AG08396 (cell line): ENCODE measurements around the gene TCL1B.
"Not testable (repeated sequence)": the region's sequence is repeated elsewhere in the genome, so short reads cannot be mapped to it uniquely, and the experiment has no call there.

ENCODE experiments used
- DNase-seq: peaks from one replicate; pipeline ENCODE4 v3.0.0; 2012; ENCODE audit warnings: low spot score, mixed read lengths

TCL1B gene

DNA sequence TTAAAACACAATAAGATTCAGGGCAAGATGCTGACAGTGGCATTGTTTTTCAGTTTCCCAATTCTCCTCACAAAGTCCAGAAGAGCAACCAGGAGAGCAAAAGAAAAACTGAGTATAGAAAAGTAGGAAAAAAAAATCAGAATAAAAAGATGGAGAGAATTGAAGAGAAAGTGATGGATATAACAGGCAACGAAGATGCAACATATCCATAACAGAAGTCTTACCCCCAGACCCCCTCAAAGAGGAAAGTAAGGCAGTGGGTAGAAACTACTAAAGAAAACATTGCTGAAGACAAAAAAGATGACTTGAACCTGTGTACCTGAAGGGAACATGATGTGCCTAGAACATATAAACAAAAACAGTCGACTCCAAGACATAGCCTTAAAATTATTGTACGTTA is 17.1 kb downstream of the TCL1B start:
- no peak for DNase-seq

DNA sequence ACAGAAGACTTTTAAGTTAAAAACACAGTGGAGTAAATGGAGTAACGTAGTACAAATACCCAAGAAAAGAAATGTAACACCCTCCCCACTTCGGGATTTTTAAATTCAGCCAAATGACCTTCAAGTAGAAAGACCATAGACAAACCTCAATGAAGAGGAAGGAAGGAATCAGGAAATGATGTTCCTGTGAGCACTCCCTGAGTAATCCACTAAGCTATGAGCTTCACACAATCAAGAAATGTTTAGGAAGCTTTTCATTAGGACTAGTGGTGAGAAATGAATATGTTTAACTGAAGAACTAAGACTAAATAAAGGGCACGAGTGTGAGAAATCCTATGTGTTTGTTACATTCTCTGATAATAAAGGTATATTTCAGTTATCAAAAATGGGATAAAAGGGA is 17.6 kb downstream of the TCL1B start:
- no peak for DNase-seq

DNA sequence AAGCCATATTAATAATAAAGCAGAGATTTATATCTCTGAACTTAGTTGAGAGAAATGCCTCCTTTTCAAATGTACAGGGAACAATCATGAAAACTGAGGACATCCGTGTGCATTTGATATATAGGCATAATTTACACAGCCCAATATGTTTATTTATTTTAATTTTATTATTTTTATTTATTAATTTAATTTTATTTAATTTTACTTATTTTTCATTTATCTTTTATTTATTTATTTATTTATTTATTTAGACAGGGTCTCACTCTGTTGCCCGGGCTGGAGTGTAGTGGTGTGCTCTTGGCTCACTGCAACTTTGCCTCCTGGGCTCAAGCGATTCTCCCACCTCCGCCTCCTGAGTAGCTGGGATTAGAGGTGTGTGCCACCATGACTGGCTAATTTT is 19.3 kb downstream of the TCL1B start:
- no peak for DNase-seq

DNA sequence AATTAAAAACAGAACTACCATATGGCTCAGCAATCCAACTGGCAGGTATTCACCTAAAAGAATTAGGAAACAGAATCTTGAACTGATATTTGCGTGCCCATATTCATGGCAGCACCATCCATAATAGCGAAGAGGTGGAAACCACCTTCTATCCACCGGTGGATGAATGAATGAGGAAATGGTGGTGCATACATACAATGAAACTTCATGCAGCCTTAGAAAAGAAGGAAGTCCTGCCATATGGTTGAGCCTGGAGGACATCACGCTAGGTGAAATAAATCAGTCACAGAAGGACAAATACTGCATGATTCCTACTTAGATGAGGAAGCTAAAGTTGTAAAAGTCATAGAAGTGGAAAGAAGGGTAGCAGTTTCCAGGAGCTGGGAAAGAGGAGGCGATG is 21.1 kb downstream of the TCL1B start:
- DNase-seq = no peak

DNA sequence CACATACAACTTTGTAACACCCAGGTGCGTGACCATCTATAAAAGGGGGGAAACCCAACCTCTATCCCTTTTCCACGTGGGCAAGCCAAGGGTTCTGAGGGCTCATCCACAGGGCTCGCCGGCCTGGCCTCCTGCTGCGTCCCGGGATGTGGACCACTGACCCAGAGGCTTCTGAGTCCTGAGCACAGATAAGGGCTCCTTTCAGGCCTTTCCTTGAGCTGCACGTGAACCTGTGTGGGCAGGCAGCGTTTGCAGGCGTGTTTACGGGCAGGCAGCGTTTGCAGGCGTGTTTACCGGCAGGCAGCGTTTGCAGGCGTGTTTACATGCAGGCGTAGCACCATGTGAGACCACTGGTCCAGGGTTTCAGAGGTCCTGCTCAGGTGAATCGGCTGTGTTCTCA is 23.9 kb downstream of the TCL1B start:
- DNase-seq = no peak

DNA sequence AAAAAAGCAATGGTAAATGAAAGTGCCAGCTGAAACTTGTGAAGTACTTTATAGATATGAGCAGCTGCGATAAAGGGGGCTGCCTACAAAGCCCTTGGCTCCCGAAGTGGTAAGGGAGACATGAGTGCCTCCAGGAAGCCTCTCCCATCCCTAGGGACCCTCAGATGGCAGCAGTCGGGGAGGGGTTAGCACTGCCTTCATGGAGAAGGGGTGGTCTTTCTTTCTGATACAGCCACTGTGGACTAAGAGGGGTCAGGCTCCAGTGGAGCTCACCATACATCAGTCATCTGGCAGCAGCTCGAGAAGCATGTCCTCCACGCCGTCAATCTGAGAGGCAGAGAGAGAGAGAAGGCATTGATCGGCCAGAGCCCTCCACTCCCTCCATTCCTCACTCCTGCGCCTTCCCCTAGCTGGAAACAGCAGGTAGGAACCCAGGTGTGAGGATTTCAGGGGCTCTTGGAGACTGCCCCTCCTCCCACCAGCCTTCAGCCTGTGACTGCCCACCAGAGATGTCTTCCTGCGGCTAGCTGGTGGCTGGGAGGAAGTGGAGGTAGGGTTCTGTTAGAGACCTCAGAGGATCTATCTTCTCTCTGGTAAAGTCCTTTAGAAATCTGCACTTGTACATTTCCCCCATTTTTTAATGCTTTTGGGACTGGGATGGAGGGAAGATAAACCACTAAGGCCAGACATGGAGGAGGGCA is 25.4 kb downstream of the TCL1B start:
- DNase-seq = no peak

DNA sequence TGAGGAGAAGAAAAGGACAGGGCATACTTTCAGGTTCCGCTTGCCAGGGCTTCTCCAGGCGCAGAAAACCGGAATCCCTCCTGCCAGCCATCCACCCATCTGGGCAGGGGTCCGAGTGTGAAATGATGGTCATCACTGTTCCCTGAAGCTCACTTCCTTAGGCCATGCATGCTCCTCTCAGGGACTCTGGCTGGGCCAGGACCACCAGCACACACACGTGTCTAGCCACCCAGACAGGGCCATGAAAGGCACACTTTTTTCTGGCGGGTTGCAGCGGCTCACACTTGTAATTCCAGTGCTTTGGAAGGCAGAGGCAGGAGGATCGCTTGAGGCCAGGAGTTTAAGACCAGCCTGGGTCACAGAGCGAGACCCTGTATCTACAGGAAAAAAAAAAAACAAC is 26.2 kb downstream of the TCL1B start:
- DNase-seq = no peak

DNA sequence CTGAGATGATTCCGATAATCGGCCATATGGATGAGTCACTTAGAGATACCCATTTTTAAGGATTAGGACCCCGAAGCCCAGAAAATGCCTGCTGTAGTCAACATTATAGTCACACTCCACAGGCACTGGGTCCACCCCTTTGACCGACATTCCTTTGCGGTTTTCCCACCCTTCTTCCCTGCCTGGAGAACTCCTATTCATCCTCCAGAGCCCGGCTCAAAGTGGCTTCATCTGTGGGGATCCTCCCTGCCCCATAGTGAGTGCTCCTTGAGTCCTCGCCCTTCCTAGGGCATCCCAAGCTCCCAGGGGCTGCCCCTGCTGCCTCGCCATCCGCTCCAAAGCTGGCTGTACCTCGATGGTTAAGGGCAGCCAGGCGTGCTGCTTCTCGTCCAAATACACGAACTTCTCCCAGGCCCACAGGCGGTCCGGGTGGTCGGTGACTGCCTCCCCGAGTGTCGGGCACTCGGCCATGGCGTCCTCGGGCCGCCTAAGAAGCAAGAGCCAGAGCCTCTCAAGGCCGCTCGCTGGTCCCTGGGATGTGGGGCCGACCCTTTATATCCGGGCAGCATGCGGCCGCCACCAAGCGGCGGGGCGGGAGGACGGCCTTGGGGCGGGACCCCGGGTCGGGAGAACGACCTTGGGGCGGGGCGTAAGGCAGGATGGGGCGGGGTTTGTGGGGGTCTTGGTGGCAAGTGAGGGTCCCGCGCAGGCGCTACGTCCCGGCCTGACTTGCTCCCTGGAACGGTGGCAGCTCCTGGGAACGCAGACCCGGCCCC is 27.6 kb downstream of the TCL1B start, which contains the start of gene TCL1A:
TCL1A (minus strand) TSS at position 530 of the 776 bp plus-strand sequence; CDS start at position 471, 59 bp downstream.
- no peak for DNase-seq

DNA sequence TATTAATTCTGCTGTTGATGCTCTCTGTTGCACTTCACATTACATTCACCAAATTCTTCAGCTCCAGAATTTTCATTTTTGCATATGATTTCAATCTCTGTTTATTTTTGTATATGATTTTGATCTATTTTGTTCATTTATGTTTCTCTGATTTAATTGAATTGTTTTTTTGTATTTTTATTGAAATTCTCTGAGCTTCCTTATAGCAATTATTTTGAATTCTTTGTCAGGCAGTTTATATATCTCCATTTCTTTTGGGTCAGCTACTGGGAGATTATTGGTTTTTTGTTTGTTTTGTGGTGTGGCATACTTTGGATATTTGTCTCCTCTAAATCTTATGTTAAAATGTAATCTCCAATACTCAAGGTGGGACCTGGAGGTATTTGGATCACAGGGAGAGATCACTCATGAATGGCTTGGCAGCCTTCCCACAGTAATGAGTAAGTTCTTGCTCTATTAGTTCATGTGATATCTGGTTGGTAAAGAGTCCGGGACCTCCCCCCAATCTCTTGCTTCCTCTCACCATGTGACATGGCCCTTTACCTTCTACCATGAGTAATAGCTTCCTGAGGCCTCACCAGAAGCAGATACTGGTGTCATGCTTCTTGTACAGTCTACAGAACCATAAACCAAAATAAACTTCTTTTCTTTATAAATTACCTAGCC is 36.4 kb downstream of the TCL1B start:
- DNase-seq = no peak

DNA sequence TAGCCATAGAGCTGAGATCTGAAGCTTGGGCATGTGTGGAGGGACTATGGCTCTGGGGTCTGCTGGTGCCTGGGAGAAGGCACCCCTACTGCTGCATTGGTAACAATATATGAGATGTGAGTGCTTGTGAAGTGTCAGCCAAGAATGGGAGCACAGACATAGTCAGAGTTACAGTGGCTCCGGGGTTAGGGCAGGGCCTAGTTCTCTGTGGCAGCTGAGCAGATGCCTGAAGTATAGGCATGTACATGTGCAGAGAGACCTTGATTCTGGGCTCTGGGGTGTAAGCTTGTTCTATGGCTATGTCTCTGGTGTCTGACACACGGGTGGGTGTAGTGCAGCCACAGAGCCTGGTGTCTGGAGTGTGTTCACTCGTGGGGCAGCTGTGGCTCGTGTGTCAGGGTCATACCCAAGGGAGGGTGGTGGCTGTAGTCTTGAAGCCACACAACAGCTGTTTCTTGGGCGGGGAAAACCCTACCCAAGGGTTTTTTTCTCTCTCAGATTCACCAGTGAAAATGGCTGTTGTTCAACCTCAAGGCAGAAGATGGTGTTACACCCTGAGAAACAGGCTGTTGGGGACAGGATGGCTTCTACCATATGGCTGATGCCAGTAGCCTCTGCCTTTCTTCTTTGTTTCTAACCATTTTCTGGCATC is 39.6 kb downstream of the TCL1B start:
- no peak for DNase-seq

DNA sequence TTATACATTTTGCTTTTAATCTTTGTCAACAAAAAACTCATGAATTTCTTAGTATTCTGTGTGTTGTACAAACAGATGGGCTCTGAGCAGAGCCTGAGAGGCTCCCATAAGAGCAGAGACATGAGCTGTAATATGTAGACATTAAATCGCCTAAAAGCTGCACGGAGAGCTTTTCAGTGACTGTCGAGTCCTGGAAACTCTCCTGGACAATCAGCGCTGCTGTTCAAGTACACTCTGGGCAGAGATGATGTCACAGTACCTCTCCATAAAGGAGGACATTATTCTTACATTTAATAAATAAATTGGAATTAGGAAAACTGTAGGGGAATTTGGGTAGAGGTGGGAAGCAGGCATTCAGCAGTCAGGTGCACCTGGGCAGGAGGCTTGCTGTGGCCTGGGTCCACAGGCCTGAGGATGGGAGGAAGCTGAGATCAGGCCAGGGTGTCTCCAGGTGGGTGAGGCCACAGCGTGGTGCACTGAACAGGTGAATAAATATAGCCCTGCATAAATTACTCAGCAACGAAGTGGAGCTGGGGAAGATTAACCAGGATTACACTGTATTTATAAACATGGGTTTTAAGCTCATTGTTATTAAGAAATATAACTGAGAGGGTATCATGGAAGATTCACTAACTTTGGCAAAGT is 41.0 kb downstream of the TCL1B start:
- DNase-seq = no peak

DNA sequence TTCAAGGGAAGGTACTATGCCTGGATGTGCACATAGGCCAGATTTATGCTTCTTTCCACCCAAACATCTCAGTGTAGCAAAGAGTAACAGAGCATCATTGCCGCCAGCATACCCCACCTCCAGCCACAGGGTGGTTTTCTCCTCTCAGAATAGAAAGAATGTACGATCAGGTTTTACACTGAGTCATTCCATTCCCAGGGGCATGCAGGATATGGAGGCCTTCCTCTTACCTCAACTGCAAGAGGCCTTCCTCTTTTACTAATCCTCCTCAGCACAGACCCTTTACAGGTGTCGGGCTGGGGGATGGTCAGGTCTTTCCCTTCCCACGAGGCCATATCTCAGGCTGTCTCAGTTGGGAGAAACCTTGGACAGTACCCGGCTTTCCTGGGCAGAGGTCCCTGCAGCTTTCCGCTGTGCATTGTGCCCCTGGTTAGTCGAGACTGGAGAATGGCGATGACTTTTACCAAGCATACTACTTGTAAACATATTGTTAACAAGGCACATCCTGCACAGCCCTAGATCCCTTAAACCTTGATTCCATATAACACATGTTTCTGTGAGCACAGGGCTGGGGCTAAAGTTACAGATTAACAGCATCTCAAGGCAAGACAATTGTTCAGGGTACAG is 43.3 kb downstream of the TCL1B start:
- not testable (repeated sequence) for DNase-seq

DNA sequence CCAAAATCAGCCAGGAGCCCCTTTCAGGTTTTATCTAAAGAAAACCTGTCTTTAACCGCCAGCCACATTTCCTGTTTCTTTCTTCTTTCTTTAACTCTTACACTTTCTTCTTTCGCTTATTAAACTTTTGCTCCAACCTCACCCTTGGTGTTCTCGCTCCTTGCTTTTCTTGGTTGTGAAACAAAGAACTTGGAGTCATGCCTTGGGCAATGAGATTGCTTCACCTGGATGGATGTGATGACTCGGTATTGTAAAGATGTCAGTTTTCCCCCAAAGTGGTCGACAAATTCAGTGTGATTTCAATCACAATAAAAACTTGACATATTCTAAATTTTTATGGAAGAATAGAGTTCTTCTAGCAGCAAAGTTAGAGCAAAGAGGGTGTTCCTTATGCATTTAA is 43.9 kb downstream of the TCL1B start:
- DNase-seq = no peak

DNA sequence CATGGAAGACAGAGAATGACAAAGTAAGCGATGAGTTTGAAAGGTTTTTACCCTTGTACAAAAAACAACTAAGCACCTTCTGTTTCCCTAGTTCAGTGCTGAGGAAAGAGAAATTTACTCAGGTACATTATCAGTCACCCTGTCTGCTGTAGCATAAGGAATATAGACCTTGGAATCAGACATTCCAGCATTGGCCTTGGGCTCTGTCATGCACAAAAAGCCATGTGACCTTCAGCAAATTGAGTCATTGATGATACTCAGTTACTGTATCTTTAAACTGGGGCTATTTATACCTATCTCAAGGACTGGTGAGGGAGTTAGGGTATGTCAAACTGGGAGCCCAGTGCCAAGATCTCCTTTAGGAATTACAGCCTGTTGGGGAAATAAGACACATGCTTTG is 47.0 kb downstream of the TCL1B start:
- DNase-seq = no peak

DNA sequence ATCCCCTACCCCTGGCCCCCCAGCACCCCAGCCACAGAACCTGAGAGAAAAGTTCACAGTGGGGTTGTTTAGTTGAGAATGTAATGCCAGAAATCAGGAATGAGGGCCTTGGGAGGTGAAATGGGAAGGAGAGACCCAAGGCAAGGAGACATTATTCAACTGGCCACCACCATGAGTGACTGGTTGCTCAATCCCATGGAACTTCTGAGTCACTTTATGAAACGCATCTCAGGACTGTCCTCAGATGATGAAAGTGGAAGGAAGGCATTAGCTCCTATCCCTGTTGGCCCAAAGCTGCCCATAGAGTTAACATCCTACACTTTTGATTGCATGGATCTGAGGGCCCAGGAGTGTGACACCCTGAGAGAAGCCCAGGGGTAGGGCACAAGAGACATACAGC is 53.1 kb downstream of the TCL1B start:
- DNase-seq = no peak

DNA sequence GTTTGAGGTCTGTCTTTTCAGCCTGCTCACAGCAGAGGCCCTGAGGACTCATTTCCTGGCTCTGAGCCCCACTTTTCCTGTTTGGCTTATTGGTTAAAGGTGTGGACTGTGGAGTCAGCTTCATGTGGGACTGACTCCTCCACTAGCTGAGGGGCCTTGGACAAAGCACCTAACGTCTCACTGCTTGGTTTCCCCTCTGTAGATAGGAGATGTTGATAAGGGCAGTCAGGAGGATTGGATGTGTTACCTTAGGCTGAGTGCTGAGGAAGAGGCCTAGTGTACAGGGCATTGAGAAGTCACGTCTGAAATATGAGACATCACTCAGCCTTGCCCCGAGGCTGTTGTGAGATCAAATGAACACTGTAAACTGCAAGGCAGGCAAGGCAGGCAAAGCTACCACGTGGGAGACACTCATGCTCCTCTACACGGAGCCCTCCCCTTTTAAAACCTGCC is 54.8 kb downstream of the TCL1B start:
- no peak for DNase-seq

DNA sequence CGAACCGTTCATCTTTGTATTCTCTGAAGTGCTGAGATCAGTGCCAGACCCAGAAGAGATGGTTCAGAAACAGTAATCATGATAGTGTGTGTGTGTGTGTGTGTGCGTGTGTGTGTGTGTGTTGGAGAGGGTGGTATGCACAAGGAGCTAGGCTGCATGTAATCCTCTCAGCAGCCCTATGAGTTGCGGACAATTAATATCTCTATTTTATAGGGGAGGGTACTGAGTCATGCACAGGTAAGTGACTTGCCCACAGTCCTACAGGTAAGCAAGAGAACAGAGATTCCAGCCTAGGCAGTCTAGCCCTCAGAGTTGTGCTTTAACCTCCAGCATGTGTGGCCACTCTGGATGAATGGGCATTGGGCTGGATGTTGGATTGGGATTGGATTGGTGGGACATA is 55.6 kb downstream of the TCL1B start:
- no peak for DNase-seq
